ENCODE results near the gene TALDO1. TPM values are rescaled to one million over a fixed set of nuclear protein-coding genes. Genes with fewer than 3 reads are reported as not detected.

Gene TALDO1
- total RNA-seq, 1 experiment from 2014 or later = 483 TPM

DNA sequence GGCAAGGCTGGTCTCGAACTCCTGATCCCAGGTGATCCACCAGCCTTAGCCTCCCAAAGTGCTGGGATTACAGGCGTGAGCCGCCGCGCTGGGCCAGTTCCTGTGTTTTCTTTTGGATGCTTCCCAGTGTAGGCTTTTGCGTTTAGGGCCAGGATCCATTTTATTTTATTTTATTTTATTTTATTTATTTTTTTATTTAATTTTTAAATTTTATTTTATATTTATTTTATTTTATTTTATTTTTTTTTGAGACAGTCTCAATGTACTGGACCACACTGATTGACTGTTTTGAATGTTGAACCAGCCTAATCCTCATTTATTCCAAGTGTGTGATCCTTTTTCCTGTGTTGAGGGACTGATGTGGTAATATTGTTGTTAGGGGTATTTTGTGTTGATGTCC, 32.8 kb upstream of the TALDO1 start:
- DNase-seq (ENCODE audit: low spot score) = no peak

DNA sequence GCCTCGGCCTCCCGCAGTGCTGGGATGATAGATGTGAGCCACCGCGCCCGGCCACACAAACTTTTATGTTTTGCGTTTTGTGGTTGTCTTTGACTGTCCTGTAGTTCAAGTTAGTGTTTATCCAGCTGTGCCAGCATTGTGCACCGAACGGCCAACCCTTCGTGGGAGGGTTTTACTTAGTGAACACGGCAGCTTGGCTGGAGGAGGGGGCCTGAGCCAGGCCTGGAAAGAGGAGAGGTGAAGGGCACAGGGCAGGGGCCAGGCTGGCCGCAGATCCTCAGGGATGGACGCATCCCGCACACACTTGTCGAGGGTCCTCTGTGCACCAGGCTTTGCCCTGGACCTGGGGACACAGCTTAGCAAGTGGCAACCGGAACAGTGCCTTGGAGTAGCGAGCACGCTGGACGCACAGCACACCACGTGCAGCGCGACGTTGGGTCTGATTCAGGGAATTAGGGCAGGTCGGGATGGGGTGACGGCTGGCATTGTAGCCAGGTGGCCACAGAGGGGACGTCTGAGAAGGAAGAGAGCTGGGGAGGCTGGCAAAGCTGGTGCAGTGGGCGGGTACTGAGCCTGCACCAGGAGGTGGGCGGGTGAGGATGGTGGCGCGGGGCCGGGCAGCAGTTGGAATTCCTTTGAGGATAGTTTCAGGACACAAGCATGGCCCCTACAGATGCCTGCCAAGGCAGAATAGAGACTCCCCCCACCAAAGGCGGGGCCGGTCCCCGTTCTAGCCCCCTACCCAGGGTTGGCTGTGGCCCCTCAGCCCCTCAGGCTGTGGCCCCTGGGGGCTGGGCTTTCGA, 27.8 kb upstream of the TALDO1 start:
- DNase-seq (ENCODE audit: low spot score) = no peak

DNA sequence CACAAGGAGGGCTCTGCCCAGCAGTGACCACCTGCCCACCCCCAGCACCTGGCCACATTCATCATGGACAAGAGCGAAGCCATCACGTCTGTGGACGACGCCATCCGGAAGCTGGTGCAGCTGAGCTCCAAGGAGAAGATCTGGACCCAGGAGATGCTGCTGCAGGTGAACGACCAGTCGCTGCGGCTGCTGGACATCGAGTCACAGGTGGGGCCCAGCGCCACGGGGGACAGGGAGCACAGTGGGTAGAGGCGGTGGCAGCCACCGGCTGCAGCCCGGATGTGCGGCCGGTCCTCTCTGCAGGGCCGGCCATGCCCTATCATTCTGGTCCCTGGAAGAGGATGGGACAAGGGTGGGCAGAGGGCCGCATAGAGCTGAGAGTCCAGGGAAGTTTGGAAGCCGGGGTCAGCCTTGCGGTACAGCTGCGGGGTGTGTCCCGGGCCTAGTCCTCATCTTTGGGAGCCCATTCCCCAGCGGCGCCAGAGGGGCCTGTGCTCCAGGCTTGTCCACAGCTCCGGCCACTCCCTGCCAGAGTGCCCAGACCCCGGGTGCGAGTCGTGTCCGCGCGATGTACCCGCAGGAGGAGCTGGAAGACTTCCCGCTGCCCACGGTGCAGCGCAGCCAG, 27.1 kb upstream of the TALDO1 start:
- no peak for DNase-seq (ENCODE audit: low spot score)

DNA sequence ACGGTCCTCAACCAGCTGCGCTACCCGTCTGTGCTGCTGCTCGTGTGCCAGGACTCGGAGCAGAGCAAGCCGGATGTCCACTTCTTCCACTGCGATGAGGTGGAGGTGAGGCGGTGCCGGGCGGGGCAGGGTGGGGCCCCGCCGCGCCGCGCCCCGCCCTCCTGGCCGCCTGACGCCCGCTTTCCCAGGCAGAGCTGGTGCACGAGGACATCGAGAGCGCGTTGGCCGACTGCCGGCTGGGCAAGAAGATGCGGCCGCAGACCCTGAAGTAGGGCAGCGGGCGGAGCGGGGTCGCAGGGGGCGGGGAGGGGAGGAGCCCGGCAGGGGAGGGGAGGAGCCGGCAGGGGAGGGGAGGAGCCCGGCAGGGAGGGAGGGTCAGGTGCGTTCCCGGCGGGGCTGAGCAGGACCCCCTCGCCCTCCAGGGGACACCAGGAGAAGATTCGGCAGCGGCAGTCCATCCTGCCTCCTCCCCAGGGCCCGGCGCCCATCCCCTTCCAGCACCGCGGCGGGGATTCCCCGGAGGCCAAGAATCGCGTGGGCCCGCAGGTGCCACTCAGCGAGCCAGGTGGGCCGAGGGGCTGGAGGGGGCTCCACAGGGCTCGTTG, 26.5 kb upstream of the TALDO1 start:
- DNase-seq (ENCODE audit: low spot score) = no peak

DNA sequence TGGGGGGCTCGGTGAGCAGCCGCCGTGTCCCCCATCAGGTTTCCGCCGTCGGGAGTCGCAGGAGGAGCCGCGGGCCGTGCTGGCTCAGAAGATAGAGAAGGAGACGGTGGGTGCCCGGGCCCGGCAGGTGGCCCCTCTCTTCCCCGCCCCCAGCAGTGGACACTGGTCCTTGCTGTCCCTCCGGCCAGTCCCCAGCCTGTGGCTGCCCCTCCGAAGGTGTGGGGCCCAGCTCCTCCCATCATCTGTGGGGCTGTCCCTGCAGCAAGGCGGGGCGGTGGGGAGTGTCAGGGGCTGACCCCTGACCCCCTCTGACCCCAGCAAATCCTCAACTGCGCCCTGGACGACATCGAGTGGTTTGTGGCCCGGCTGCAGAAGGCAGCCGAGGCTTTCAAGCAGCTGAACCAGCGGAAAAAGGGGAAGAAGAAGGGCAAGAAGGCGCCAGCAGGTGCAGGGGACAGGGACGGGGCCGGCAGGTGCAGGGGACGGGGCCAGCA, 26.0 kb upstream of the TALDO1 start:
- DNase-seq (ENCODE audit: low spot score) = no peak

- no peak for DNase-seq (ENCODE audit: low spot score)
Measured at GRCh38 chr11:721741-722345, 25.4 kb upstream of the TALDO1 start.

- DNase-seq (ENCODE audit: low spot score) = no peak
Measured at GRCh38 chr11:722346-722811, 24.9 kb upstream of the TALDO1 start.

- DNase-seq (ENCODE audit: low spot score) = no peak
Measured at GRCh38 chr11:723120-723883, 24.0 kb upstream of the TALDO1 start.

DNA sequence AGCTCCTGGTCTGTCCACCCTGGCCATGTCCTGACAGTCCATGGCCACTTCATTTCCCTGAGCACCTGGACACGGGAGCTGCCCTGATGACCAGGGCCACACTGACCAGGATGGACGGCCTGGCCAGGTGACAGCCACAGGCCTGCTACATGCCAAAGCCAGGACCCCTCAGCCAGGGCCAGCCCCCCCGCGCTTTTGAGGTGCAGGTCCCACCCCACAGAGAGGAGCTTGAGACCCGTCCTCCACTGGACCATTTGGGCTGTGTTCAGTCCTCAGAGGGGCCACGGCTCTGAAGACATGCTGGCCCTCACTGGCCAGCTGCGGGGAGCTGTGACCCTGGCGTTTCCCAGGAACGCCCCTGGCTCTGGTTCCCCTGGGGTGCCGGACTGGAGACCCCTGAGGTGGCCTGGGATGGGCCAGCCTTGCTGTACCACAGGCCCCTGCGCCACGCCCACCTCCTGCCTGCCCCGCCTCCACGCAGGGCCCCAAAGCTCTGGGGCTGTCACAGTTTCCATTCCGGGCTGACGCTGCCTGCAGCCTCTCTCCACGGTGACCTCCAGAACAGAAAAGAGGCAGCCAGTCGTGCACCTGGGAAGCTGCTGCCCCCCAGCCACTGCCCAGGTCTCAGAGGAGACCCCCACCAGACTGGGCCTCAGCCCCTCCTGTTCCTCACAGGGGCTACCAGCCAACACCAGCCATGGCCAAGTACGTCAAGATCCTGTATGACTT, 23.1 kb upstream of the TALDO1 start:
- no peak for DNase-seq (ENCODE audit: low spot score)

DNA sequence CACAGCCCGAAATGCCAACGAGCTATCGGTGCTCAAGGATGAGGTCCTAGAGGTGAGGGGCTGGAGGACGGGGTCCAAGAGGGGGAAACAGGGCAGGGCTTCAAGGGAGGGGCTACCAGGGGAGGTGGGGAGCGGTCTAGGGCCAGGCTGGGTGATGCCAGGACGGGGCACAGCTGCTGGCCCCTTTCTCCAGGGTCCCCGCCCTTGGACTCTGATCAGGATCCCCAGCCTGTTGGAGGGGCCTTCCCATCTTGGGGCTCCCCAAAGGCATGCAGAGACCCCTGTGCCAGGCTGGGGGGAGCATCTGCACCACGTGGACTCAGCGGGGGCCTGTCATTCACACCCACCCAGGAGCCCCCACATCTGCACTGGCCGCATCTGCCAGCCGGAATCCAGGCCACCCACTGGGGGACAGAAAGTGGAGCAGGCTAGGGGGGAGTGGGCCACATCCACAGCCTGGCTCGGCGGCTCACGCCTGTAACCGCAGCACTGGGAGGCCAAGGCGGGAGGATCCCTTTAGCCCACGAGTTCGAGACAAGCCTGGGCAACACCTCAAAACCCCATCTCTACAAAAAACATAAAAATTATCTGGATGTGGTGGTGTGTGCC, 22.4 kb upstream of the TALDO1 start:
- no peak for DNase-seq (ENCODE audit: low spot score)

DNA sequence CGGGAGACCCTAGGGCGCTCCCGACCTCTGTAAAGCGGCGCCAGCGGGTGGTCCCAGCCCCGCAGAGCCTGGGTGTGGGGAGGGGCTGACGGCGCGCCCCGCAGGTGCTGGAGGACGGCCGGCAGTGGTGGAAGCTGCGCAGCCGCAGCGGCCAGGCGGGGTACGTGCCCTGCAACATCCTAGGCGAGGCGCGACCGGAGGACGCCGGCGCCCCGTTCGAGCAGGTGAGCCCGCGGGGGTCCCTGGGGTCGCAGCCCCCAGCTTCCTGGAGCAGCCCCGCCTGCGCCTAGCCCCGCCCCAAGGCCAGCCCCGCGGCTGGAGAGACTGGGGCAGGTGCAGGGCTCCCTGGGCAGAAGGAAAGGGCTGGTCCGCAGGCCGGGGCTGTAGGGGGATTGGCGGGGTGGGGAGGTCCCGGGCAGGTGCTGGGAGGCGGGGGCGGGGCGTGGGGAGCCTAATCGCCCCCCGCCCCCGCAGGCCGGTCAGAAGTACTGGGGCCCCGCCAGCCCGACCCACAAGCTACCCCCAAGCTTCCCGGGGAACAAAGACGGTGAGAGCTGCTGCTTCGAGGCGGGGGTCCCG, 21.6 kb upstream of the TALDO1 start:
- DNase-seq (ENCODE audit: low spot score) = no peak

- DNase-seq (ENCODE audit: low spot score) = no peak
Measured at GRCh38 chr11:726278-727220, 20.7 kb upstream of the TALDO1 start.

GRCh38 chr11:727281-727701, 20.0 kb upstream of the TALDO1 start:
- DNase-seq (ENCODE audit: low spot score) = no peak

DNA sequence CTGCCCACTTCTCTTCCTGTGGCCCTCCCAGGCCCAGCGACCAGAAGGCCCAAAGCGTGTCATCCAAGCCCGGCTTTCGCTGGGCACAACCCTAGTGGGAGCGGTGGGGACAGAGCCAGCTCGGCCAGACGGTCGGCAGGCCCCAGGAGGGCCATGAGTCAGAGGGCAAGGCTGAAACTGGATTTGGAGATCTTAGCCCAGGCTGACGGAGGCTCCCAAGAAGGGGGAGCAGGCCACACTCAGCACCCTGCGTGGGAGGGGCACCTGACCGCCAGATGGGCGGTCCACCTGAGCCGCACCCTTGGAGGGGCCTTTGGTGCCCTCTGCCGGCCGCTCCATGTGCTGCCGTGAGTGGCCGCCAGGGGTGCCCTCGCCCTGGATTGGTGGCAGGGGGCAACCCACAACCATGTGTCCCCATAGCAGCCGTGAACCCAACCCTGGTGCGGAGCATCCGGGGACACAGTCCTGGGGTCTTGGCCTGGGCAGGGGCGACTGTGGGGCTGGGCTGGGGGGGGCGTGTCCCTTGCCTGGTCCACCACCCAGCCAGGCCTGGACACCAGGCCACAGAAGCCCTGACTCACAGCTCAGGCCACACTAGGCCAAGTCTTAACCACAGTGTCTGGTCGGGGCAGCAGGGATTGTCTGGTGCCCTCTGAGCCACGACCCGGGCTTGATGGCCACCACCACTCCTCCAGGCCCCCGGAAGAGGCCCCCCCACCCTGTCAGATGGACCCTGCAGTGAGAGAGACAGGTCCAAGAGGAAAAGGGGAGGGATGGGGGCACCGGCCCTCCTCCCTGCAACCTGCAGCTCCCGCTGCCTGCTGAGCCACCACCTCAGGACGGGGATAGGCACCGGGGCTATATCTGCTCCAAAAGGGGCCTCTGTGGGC, 19.2 kb upstream of the TALDO1 start:
- peak; percentile 98 for DNase-seq (ENCODE audit: low spot score)

DNA sequence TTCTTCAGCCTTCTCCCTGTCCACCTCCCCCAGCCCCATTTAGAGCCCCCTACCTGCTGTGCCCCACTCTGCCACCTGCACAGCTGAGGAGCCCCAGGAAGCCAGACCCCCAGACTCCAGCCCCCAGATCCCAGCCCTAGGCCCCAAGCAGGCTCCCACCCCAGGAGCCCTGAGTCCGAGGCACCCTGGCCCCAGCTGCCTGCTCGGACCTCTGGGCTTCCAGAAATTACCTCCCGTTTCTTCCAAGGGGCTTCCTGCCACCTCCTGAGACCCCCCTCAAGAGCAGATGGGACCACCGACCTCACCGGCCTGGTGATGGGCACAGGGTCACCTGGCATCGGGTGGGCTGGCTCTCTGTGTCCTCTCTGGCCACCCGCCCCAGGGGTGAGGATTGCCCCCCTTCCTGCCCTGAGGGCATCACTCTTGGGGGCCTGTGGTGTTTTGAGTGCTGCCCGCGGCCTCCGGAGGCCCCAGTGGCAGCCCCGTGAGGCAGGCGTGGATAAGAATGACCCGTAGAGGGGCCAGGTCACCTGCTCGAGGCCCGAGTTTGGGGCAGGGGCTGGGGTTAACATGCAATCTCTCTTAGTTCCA, 18.3 kb upstream of the TALDO1 start:
- DNase-seq (ENCODE audit: low spot score) = no peak

DNA sequence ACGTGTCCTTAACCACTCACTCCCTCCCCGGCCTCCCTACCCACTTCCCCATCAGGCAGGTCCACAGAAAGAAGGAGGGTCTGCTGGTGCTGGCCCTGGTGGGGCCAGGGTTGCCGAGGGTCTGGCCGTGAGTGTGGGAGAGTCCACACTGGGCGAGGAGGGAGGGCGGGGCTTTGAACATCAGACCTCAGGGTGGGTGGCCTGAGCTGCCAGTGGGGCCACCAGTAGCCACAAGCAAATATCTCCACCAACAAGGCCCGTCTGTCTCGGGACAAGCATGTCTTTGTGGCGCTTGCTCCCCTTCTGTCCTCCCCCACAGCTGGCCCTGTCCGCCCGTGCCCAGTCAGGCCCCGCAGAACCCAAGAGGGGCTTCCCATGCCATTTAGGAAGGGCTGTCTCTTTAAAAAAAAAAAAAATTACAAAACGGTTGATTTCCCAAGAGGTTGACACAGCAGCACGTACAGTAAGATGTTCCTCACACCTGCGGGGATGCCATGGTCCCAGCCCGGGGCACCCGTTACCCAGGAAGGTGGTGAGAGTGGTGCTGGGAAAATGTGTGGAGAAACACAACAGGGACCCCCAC, 17.7 kb upstream of the TALDO1 start:
- no peak for DNase-seq (ENCODE audit: low spot score)

GRCh38 chr11:733072-733471, 14.2 kb upstream of the TALDO1 start:
- no peak for DNase-seq (ENCODE audit: low spot score)

Data from A172 (cell line).